ENCODE data around the gene DHX34.
"Not testable (repeated sequence)": the region's sequence is repeated elsewhere in the genome, so short reads cannot be mapped to it uniquely, and the experiment has no call there.

Gene DHX34

DNA sequence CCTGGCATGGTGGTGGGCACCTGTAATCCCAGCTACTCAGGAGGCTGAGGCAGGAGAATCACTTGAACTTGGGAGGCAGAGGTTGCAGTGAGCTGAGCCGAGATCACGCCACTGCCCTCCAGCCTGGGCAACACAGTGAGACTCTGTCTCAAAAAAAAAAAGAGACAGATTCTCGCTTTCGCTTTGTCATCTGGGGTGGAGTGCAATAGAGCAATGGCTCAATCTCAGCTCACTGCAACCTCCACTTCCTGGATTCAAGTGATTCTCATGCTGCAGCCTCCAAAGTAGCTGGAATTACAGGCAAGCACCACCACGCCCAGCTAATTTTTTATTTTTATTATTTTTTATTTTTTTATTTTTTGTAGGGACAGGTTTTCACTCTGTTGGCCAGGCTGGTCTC is 39.6 kb downstream of the DHX34 start:
- not testable (repeated sequence) for H3K27me3 ChIP-seq (ENCODE audit: low read depth, low read length); H3K9me3 ChIP-seq (ENCODE audit: insufficient read depth, low read length); H3K4me3 ChIP-seq (ENCODE audit: low read length); H3K27ac ChIP-seq (ENCODE audit: low read length); H3K79me2 ChIP-seq (ENCODE audit: low read length); H3K36me3 ChIP-seq (replicated peaks; ENCODE audit: low read depth, low read length); H4K20me1 ChIP-seq (ENCODE audit: insufficient read depth, low read length); H2AFZ ChIP-seq (ENCODE audit: low read depth, low read length); H3K4me2 ChIP-seq (ENCODE audit: low read length); H3K9ac ChIP-seq (ENCODE audit: low read length); H3K4me1 ChIP-seq (ENCODE audit: low read length)

DNA sequence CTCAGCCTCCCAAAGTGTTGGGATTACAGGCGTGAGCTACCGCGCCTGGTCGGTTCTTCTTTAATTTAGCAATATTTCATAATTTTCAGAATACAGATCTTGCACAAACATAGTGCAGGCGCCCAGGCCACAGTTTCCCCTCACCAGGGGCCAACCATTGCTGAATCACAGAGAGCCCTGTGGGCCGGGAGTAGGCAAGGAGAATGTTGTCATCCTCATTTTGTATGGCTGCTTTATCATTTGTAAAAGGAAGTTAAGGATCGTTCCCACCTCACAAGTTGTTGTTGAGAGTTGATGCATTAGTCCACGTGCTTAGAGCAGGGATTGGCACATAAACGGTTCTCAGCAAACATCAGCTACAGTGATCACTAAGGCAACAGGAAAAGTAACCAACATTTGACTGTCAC is 40.0 kb downstream of the DHX34 start:
- no peak overlapping the region for H3K4me2 ChIP-seq (ENCODE audit: low read length)
- H3K9ac ChIP-seq (ENCODE audit: low read length), result no peak overlapping the region
- H3K4me3 ChIP-seq (ENCODE audit: low read length), result no peak overlapping the region
- no peaks in the 10 kb centered on the region for H3K9me3 ChIP-seq (ENCODE audit: insufficient read depth, low read length)
- H4K20me1 ChIP-seq (ENCODE audit: insufficient read depth, low read length), result no peaks in the 10 kb centered on the region
- H3K4me1 ChIP-seq (ENCODE audit: low read length), result peaks cover 3% of the 10 kb centered on the region; the same call in 1 of the 2 replicates
- H3K27ac ChIP-seq (ENCODE audit: low read length), result no peak overlapping the region
- H2AFZ ChIP-seq (ENCODE audit: low read depth, low read length), result no peak overlapping the region
- H3K79me2 ChIP-seq (ENCODE audit: low read length), result no peaks in the 10 kb centered on the region
- TF ChIP-seq, protein P1, sequence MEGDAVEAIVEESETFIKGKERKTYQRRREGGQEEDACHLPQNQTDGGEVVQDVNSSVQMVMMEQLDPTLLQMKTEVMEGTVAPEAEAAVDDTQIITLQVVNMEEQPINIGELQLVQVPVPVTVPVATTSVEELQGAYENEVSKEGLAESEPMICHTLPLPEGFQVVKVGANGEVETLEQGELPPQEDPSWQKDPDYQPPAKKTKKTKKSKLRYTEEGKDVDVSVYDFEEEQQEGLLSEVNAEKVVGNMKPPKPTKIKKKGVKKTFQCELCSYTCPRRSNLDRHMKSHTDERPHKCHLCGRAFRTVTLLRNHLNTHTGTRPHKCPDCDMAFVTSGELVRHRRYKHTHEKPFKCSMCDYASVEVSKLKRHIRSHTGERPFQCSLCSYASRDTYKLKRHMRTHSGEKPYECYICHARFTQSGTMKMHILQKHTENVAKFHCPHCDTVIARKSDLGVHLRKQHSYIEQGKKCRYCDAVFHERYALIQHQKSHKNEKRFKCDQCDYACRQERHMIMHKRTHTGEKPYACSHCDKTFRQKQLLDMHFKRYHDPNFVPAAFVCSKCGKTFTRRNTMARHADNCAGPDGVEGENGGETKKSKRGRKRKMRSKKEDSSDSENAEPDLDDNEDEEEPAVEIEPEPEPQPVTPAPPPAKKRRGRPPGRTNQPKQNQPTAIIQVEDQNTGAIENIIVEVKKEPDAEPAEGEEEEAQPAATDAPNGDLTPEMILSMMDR (IDR thresholded peaks at IDR 0.05; ENCODE audit: low read depth, low read length), result no peak
- TF ChIP-seq EZH2phosphoT487 (IDR thresholded peaks at IDR 0.05; ENCODE audit: low read depth), result no peak
- H3K27me3 ChIP-seq (ENCODE audit: low read depth, low read length), result peaks cover 3% of the 10 kb centered on the region; the same call in 1 of the 2 replicates
- no peaks in the 10 kb centered on the region for H3K36me3 ChIP-seq (replicated peaks; ENCODE audit: low read depth, low read length)

DNA sequence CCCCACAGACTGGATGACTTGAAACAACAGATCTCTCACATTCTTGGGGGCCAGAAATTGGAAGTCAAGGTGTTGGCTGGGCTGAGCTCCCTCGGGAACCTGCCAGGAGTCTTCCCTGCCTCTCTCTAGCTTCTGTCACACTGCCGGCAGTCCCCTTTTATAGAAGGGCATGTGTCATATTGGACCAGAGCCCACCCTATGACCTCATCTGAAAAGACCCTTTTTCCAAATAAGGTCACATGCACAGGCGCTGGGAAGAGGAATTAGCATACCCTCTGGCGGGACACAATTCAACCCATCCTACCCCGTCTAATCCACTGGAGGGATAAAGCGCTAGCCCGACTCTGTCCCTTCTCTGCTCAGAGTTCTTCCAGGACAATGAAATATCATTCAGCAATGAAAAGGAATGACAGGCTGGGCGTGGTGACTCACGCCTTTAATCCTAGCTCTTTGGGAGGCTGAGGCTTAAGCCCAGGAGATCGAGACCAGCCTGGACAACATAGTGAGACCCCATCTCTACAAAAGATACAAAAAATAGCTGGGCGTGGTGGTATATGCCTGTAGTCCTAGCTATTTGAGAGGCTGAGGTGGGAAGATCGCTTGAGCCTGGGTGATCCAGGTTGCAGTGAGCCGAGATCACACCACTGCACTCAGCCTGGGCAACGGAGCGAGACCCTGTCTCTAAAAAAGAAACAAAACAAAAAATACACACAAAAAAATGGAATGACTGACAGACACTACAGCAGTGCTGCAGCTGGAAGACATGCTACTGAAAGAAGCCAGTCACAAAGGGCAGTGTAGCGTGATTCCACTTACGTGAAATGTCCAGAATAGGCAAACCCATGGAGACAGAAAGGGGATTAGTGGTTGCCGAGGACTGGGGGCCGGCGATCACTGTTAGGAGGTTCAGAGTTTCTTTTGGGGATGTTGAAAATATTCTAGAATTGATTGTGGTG is 41.7 kb downstream of the DHX34 start:
- Histone ChIP-seq H3K4me1 (ENCODE audit: low read length) (peaks cover 3% of the 10 kb centered on the region; the same call in 1 of the 2 replicates), H3K27ac (ENCODE audit: low read length) (no peak overlapping the region)

DNA sequence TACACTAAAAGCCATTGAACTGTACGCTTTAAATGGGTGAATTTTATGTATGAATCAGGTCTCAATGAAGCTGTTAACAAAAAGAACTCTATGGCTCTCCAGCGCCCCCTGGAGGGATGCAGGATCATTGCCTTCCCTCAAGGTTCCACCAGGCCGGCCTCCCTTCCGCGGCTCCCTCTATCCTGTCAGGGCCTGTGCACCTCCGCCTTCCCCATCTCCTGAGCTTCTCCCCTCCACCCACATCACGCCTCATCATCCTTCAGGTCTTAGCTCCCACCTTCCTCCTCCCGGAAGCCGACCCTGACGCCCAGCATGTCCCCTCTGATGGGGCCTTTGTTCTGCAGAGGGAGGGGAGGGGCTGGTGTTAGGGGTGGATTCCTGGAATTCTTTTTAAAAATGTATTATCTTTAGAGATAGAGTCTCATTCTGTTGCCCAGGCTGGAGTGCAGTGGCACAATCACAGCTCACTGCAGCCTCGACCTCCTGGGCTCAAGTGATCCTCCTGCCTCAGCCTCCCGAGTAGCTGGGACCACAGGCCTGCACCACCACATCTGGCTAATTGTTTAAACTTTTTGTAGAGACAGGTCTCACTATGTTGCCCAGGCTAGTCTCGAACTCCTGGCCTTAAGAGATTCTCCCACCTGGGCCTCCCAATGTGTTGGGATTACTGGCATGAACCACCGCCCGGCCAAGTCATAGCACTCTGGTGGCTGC is 42.6 kb downstream of the DHX34 start:
- H3K27me3 ChIP-seq (ENCODE audit: low read depth, low read length), result peaks cover 3% of the 10 kb centered on the region; the same call in 1 of the 2 replicates
- no peaks in the 10 kb centered on the region for H3K9me3 ChIP-seq (ENCODE audit: insufficient read depth, low read length)
- H3K9ac ChIP-seq (ENCODE audit: low read length), result 0 out of 2 replicates have a peak overlapping the region, but pooled peaks have one; percentile 15
- no peak overlapping the region for H3K27ac ChIP-seq (ENCODE audit: low read length)
- H3K36me3 ChIP-seq (replicated peaks; ENCODE audit: low read depth, low read length), result no peaks in the 10 kb centered on the region
- peaks cover 3% of the 10 kb centered on the region; the same call in 1 of the 2 replicates for H3K4me1 ChIP-seq (ENCODE audit: low read length)
- H3K4me2 ChIP-seq (ENCODE audit: low read length), result peak overlapping the region; percentile 54
- H2AFZ ChIP-seq (ENCODE audit: low read depth, low read length), result peak overlapping the region; percentile 67; the same call in 1 of the 2 replicates
- H3K79me2 ChIP-seq (ENCODE audit: low read length), result no peaks in the 10 kb centered on the region
- peak overlapping the region; percentile 41 for H3K4me3 ChIP-seq (ENCODE audit: low read length)
- H4K20me1 ChIP-seq (ENCODE audit: insufficient read depth, low read length), result no peaks in the 10 kb centered on the region
- TF ChIP-seq, protein P1 (IDR thresholded peaks at IDR 0.05; ENCODE audit: low read depth, low read length), result peak; percentile 92
- no peak for TF ChIP-seq EZH2phosphoT487 (IDR thresholded peaks at IDR 0.05; ENCODE audit: low read depth)

More for the DNA sequence above, 41.7 kb downstream of the DHX34 start:
- no peaks in the 10 kb centered on the region for H4K20me1 ChIP-seq (ENCODE audit: insufficient read depth, low read length)
- H3K9ac ChIP-seq (ENCODE audit: low read length), result 0 out of 2 replicates have a peak overlapping the region, but pooled peaks have one; percentile 15
- H3K4me2 ChIP-seq (ENCODE audit: low read length), result peak overlapping the region; percentile 54
- no peaks in the 10 kb centered on the region for H3K79me2 ChIP-seq (ENCODE audit: low read length)
- H3K4me3 ChIP-seq (ENCODE audit: low read length), result peak overlapping the region; percentile 41
- peak overlapping the region; percentile 67; the same call in 1 of the 2 replicates for H2AFZ ChIP-seq (ENCODE audit: low read depth, low read length)
- H3K27me3 ChIP-seq (ENCODE audit: low read depth, low read length), result peaks cover 3% of the 10 kb centered on the region; the same call in 1 of the 2 replicates
- no peaks in the 10 kb centered on the region for H3K36me3 ChIP-seq (replicated peaks; ENCODE audit: low read depth, low read length)
- TF ChIP-seq, protein P1 (IDR thresholded peaks at IDR 0.05; ENCODE audit: low read depth, low read length), result no peak
- TF ChIP-seq EZH2phosphoT487 (IDR thresholded peaks at IDR 0.05; ENCODE audit: low read depth), result no peak
- H3K9me3 ChIP-seq (ENCODE audit: insufficient read depth, low read length), result no peaks in the 10 kb centered on the region
